IPS DF 4.7 (cell line): ENCODE results near the gene CA12.

Experiments
- DNase-seq: peaks from one replicate; pipeline ENCODE4 v3.0.0-alpha.2; 2013; ENCODE audit warnings: low spot score; ENCODE audit errors: extremely low read depth

Gene CA12

DNA sequence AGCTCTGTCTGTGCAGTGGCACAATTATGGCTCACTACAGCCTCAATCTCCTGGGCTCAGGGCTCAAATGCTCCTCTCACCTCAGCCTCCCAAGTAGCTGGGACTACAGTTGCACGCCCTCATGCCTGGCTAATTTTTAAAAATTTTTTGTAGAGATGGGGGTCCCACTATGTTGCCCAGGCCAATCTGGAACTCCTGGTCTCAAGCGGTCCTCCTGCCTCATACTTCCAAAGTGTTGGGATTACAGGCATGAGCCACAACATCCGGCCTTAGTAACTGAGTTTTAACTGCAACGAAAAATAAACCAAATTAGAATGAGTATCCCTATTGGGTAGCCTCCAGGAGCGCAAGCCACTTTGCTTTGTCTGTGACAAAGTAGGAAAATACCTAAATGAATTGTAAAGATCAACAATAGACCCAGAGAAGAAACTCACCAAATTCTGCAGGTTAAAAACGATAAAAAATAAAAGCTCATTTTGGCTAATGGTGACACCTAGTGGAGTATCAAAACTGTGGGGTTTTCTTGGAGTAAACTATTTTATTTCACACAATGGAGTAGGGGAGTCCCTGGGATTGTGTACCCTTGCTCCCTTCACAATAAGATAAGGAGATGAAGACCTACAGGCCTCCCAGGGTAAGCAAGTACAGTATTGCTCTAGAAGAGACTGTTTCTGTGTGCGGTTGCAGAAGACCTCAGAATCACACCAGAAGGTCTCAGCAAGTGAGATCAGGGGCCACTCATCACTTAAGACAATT, 21.0 kb upstream of the CA12 start:
- DNase-seq, result no peak

DNA sequence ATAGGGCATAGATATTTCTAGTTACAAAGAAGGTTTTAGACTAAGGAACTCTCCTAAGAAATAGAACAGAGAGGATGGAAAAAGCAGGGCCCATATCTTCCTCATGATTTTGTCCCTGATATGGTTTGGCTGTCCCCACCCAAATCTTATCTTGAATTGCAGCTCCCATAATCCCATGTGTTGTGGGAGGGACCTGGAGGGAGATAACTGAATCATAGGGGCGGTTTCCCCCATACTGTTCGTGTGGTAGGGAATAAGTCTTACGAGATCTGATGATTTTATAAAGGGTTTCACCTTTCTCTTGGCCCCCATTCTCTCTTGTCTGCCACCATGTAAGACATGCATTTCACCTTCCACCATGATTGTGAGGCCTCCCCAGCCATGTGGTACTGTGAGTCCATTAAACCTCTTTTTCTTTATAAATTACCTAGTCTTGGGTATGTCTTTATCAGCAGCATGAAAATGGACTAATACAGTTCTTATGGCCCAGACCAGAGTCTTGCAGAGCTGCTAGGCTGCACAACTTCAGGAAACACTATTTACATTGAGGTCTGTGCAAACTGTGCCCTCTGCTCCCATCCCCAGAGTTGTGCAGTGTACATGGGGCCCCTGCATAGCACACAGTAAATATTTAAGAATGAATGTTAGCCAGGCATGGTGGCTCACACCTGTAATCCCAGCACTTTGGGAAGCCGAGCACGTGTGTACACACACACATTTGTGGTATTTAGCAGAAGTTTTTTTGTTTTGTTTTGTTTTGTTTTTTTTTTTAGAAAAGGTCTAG, 20.3 kb upstream of the CA12 start:
- DNase-seq, result no peak

DNA sequence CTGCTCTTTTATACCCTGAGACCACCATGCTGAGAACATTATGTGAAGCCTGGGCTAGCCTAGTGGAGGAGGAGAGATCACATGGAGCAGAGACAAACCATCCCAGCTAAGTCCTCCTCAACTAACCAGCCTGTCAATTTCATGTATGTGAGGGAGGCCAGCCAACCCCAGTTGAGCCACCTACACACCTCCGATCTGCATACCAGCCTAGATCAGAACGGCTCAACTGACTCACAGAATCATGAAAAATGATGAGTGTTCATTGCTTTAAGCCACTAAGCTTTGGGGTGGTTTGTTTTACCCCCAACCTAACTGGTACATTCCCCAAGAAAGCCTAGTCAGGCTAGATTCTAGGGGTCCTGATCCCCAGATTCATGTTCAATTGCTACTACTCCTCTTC, 19.4 kb upstream of the CA12 start:
- DNase-seq, result no peak

DNA sequence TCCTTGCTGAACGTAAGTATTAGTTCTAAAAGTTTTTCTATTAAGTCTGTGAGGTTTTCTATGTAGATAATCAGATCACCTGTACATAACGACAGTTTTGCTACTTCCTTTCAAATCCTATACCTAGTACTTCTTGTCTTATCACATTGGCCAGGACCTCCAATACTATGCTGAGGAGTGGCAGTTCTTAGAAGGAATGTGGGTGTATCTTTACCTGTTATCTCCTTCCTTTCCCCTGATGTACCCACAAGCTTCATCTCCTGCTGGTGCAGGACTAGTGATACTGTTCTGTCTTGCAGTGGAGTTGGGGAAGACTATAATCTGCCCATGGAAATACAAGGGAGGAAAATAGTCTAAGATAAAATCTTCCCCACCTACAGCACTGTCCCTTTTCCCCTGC, 16.8 kb upstream of the CA12 start:
- DNase-seq, result no peak

DNA sequence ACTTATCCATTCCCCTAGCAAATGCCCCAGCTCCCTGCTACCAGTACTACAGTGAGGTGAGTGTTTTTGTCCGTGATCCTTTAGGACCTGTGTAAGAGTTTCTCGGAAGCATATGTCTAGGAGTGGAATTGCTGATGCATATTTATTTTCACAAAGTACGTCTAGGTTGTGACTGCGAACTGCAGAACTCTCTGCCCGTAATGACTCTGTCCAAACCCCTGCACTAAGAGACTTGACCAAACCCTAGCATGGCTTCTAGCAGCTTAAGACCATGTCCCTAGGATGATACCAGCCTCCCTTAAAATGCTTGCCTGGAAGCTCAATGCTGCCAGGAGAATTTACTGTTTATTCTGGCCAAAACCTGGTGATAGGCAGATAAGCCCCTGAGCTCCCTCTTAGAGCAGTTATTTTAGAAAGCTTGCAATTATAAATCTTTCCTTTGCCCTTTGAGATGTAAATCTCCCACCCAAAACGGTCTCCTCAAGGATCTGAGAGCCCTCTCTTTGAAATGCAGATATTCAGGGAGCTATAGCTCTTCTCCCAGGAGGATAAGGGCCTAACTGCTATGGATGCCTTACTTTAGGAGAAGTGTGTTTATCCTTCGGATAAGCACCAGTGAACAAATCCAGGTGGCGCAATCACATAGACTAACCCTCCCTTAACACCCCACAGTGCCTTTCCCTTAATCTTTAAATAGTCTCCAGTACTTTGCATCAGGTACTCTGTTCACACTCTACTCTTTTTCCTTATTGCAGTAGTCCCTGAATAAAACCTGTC, 14.7 kb upstream of the CA12 start:
- no peak for DNase-seq

DNA sequence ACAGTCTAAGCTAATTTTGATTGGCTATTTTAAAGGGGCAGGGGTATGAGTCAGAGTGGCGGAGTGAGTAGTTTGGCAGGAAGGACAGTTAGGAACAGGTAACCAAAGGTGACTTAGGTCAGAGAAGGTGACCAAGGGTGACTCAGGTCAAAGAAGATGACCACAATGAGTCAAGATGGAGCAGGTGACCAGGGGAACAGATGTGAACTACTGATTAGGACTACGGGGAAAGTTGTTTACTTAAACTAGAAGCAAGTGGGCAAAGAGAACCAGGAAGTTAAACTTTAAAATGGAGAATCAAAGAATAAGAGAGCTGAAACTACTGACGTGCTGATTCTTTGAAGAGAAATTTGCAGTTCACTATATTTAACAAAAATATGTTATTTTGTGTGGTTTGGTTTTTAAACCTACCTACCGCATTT, 14.1 kb upstream of the CA12 start:
- DNase-seq, result no peak

DNA sequence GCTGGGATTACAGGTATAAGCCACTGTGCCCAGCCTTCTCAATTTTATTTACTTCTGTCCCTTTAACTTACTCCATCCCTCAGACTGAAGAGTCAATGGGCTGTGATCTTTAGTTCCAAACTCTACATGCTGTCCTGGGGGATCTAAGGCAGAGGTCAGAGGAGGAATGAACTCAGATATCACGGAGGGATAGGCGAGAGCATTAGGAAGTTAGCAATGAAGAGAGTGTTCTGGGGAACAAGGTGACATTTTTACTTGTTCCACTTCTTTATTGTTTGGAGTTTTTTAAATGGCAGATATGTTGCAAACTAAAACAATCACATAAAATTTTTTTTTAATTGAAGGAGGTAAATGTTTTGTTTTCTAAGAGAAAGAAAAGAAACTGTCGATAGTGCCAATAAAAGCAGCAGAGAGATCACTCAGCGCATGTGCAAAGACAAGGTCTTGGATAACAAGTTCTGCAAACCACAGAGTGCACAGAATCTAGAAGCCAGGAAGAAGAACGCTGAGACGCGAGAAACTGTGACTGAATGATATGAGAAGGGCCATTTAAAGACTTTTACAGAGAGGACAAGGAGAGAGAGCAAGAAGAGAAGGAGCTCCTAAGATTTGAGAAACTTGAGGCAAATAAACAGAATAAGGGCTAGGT, 10.8 kb upstream of the CA12 start:
- DNase-seq, result no peak

DNA sequence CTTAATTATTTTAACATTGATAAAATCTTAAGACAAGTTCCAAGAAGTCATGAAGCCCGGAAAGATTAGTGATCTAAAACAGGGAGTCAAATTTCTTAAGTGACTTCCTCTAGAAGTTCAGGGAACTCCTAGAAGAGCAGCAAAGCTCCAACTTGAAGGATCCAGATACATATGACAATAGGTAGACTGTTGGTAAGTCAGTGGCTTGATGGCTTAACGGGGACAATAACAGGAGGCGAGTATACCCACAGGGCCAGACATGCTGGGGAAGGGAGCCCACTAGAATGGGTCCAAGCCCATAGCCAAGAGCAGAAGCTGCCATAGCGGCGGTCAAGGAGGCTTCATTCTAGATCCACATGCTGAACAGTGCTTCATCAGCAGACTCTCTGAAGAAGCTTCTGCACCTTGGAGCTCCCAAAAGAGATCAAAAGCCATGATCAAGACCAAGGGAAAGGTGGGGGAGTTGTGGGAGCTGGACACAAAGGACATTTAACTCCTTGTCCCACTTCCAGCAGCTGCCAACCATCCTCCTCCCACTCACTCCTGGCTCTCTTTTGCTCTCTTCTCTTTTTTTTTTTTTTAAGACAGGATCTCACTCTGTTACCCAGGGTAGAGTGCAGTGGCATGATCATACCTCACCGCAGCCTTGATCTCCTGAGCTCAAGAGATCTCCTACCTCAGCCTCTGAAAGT, 10.2 kb upstream of the CA12 start:
- no peak for DNase-seq

DNA sequence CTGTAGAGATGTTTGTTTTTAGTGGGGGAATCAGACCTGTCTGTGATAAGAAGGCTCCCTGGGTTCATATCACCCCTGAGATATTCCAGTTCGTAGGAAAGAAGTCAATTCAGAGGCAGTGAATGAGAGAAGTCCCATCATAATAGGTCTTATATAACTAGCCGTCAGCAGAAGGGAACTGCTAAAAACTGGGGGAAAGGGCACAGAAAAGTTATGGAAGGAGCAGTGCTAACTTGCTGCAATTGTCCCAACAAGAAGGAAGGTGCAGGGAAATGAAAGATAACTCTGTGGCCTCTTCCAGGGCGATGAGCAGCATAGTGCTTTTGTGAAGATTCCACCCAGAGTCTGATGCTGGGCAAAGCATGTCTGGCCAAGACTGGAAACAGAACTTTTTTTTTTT, 9.0 kb upstream of the CA12 start:
- DNase-seq, result no peak

DNA sequence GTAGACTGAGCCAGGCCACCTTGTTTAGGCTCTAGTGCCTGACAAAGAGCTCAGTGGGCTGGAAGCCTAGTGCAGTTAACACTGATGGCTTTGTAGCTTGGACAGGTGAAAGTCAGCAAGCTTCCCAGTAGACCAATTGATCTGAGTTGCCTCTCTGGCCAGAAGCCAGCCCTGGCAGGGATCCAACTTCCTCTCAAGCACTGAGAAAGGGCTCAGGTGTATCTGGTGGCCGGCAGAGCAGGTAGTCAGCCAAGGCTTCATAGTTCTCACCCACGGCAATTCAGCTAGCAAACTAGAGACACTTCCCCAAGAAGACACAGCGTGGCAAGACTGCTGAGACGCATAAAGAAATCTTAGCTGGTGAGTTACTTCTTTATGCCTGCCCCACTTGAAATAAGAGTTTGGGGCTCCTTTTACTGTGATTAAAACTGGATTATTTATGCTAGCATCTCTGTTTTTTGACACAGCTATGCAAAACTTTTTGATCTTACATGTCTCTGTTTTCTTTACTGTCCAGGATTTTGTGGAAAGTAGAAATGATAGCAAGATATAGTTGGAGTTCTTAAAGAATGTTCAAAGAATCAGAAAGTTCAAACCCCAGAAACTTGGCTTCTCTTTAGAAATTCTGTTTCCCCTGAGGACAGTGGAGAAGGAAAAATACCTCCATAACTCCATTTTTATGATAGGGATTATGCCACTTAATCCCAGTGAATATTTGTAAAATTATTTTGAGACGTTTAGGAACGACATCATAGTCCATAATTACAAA, 8.4 kb upstream of the CA12 start:
- no peak for DNase-seq

DNA sequence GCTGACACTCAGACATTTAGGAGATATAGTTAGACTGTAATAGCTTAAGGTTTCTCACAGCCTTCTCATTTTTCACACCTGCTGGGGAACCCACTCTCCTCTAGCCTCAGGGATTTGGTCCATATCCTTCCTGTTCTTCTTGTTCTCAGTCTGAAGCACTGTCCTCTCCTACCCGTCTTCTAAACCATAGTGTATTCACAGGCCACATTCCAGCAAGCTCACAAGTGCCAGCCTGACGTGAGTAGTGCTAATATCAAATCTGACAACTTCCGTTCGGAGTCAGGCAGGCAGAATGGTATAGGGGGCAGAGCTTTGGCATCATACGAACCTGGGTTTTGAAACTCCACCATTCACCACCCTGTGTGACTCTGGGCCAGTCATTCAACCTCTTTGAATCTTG, 6.9 kb upstream of the CA12 start:
- DNase-seq, result no peak

DNA sequence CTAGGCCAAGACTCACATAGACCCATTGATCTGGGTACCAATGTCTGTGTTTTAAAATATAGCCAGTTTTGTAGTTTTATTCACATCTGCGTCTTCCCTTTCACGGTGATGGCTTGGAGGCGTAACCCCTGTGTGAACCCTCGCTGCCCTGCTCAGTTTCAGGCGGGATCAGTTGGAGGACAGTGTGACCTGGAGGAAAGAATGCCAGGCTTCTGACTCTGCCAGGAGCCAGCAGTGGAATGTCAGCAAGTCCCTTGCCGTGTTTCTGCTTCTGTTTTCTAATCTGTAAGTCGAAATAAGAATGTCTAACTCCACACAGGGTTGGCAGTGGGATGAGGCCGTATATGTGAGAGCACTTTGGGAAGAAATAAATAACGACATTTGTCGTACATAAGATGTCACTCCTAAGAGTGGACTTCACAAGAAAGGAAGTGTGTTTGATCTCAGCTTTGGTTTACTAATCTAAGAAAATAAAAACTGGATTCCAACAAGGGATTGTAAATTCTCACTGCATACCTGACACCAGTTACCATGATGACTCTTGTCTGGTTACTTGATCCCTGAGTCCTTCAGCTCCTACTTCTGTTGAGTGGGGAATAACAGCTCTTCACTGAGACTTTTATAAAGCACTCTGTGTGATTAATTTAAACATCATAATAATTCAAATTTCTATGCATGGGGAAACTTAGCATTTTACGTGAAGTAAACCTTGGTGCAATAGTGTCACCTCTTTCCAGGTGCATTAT, 6.3 kb upstream of the CA12 start:
- no peak for DNase-seq

DNA sequence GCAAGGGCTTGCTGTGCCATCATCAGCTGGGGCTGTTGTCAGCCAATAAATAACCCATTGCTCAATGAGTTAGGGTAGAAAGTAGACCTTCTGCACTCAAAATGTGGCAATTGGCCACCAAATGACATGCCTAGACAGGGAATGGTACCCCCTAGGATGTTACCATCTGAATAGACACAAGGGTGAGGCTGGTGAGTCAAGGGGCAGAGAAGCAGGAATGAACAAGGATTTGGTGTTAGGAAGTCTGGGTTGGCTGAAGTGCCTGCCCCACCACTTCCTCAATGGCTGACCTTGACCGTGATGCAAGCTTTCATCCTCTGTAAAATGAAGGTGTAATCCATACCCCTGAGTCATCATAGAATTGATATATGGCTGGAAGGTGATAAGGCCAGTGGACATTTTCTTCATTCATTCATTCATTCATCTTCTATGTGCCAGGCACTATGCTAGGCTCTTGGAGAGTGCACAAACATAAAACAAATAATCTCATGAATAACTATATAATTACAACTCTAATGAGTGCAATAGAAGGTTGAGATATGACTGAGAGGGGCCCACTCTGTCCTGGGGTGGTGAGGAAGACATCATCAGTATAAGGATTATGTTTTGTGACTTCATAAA, 4.4 kb upstream of the CA12 start:
- DNase-seq, result no peak

DNA sequence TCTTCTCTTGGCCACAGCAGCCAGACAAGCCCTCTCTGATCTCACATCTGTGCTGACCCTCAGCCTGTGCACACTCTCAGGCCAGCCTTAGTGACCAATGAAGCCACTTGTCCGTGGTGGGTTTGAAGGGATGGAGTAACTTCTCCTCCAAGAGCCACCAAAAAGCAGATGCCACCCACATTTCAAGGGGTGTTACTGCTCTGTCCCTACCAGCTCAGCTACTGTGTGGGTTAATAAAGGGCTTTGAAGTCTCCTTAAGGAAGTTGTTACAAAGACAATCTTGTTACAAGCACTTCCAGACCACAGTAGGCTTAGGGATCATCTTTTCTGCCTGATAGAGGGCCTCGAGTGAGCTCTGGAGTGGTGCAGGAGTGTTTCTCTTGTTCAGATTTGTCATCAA, 3.3 kb upstream of the CA12 start:
- no peak for DNase-seq

DNA sequence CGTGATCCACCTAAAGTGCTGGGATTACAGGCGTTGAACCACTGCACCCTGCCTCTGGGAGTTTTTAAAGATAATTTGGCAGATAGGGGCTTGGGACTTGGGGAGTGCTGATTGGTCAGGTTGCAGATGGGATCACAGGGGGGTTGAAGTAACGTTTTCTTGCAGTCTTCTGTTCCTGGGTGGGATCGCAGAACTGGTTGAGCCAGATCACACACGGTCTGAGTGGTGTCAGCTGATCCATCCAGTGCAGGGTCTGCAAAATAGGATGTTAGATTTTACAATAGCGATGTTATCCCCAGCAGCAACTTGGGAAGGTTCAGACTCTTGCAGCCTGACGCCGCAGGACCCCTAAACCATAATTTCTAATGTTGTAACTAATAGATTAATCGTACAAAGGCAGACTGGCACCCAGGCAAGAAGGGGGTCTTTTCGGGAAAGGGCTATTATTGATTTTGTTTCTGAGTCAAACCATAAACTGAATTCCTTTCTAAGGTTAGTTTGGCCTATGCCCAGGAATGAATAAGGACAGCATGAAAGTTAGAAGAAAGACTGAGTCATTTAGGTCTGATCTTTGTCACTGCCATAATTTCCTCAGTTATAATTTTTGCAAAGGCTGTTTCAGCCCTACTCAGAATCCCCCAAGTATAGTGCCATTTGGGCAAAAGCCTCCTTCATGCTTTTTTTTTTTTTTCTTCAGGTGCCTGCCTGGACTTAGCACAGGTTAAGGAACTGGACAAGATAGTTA, 1.5 kb upstream of the CA12 start:
- no peak for DNase-seq

DNA sequence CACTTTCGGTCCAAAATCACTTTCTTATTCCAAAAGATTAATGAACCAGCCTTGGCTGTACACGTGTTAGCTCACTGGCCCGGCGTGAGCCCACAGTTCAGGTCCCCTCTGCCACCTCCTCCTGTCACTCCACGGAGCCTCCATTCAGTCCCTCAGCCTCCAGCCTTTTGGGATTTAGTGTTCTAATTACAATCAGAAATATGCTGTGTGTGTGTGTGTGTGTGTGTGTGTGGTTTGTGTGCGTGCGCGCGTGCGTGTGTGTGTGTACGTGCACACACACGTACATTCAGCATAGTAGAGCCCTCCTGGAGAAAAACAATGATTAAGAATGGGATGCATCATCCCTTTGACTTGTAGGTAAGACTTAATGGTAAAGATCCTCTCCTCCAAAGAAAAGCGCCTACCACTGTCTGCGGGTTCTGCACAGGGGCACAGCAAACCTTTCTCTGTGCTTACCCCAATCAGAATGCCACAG, 801 bp downstream of the CA12 start:
- DNase-seq, result no peak

DNA sequence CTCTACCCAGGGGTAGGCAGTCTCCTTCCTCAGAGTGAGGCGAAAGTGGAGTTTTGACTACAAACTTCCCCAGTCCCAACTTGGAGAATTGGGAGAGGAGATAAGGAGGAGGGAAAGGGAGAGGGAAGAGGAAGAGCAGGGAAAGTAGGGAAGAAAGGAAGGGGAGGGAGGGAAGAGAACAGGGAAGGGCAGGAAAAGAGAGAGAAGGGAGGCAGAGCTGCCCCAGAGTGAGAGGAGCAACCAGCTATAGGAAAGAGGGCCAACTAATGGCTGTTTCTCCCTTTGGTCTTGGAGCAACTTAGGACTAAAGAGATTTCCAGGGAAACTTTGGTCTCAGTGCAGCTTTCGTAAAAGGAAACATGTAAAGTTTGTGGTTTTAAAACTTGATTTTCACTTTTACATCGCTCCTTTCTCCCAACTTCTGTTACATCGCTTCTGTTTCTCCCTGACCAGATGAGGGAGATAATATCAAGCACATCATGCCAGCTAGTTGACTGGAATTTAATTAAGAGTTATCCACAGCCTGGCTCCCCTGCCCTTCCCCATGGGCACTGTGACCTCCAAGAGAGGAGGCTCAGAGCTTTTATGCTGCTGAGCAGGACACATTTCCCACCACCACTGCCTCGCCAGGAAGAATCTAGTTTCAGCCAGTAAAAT, 1.4 kb downstream of the CA12 start:
- no peak for DNase-seq
